PC-9 (cell line): ENCODE measurements around the gene IL11RA. TPM values are rescaled to one million over a fixed set of nuclear protein-coding genes. Genes with fewer than 3 reads are reported as not detected.

Source experiments
- BruUV-seq: library from RNA; stranded (reverse); fragments of 400-500 nt; replicated peaks from 2 replicates; lab custom pipeline; 2021; lab: Mats Ljungman, UMichigan
- CTCF ChIA-PET: fragments of 300-600 bp; sonication (Branson Sonifier 250); formaldehyde crosslinking; loops from one replicate; lab custom pipeline; 2022; ENCODE audit warnings: antibody characterized with exemption; lab: Charles Lee
- POLR2A ChIA-PET: fragments of 300-600 bp; sonication (Branson Sonifier 250); formaldehyde crosslinking; loops from one replicate; lab custom pipeline; 2022; ENCODE audit warnings: antibody characterized with exemption; ENCODE audit not compliant: unreplicated experiment; lab: Charles Lee
- DNase-seq, 2 experiments: peaks; one replicate each; pipeline versions ENCODE4 v3.0.0 to v3.0.0-alpha.2; 2015 to 2022; ENCODE audit warnings: mixed read lengths in 1 of 2
- H2AFZ ChIP-seq: fragments of 200-600 bp; sonication (generic); 2 replicates; pipeline ENCODE4 v1.8.1; 2017; ENCODE audit warnings: antibody characterized with exemption
- H3F3A ChIP-seq: fragments of 200-600 bp; sonication (generic); 2 replicates; pipeline ENCODE4 v1.8.1; 2017; ENCODE audit warnings: antibody characterized with exemption, mild to moderate bottlenecking, low read depth; ENCODE audit not compliant: insufficient read depth
- H3K27ac ChIP-seq: fragments of 200-600 bp; sonication (generic); 2 replicates; pipeline ENCODE4 v1.6.1; 2016; ENCODE audit warnings: mixed run types
- H3K27me3 ChIP-seq: fragments of 200-600 bp; sonication (generic); 2 replicates; pipeline ENCODE4 v1.6.1; 2016; ENCODE audit warnings: low read depth, mixed run types; ENCODE audit not compliant: insufficient read depth
- H3K36me3 ChIP-seq: fragments of 200-600 bp; sonication (generic); 2 replicates; pipeline ENCODE4 v1.6.1; 2016; ENCODE audit warnings: low read depth, mixed run types
- H3K4me1 ChIP-seq: fragments of 200-600 bp; sonication (generic); replicated peaks from 2 replicates; pipeline ENCODE4 v1.6.1; 2016; ENCODE audit warnings: mixed run types; ENCODE audit not compliant: insufficient read depth
- H3K4me2 ChIP-seq: fragments of 200-600 bp; sonication (generic); 2 replicates; pipeline ENCODE4 v1.6.1; 2017; ENCODE audit warnings: mixed run types
- H3K4me3 ChIP-seq: fragments of 200-600 bp; sonication (generic); 2 replicates; pipeline ENCODE4 v1.6.1; 2016; ENCODE audit warnings: mixed run types
- H3K79me2 ChIP-seq: fragments of 200-600 bp; sonication (generic); 2 replicates; pipeline ENCODE4 v1.6.1; 2017; ENCODE audit warnings: low read depth, mixed run types
- H3K9me2 ChIP-seq: fragments of 200-600 bp; sonication (generic); 2 replicates; pipeline ENCODE4 v1.8.1; 2017; ENCODE audit warnings: mild to moderate bottlenecking; ENCODE audit not compliant: insufficient read depth
- H3K9me3 ChIP-seq: fragments of 200-600 bp; sonication (generic); 2 replicates; pipeline ENCODE4 v1.8.1; 2016; ENCODE audit warnings: low read depth; ENCODE audit not compliant: insufficient read depth
- H4K20me1 ChIP-seq: fragments of 200-600 bp; sonication (generic); 2 replicates; pipeline ENCODE4 v1.8.1; 2017; ENCODE audit not compliant: insufficient read depth
- CTCF ChIP-seq: fragments of 200-600 bp; sonication (generic); conservative IDR thresholded peaks from 2 replicates; pipeline ENCODE4 v1.6.1; 2017; ENCODE audit warnings: mixed run types, antibody characterized with exemption, mild to moderate bottlenecking, moderate library complexity
- EZH2 ChIP-seq: fragments of 200-600 bp; sonication (generic); IDR thresholded peaks from 2 replicates; pipeline ENCODE4 v1.8.0; 2017; ENCODE audit warnings: antibody characterized with exemption, low read depth
- intact Hi-C: fragments of 100-400 bp; cut with micrococcal nuclease; formaldehyde crosslinking; loops from one replicate; pipeline ENCODE4 v1.10.0; 2022; ENCODE audit not compliant: unreplicated experiment
- total RNA-seq: library from RNA; stranded (reverse); gene quantifications from 2 replicates; pipeline ENCODE4 v1.2.3, GENCODE V29; 2021

IL11RA gene
- total RNA-seq, 1 experiment from 2014 or later = 8.7 TPM

GRCh38 chr9:34644766-34645314, 7.1 kb upstream of the IL11RA start:
- POLR2A ChIA-PET = no interaction called here

GRCh38 chr9:34646211-34647083, 5.5 kb upstream of the IL11RA start, which contains the start of gene GALT:
GALT (plus strand) TSS chr9:34646675; CDS start chr9:34646705, 30 bp downstream.
- no TSS peak for BruUV-seq
- no peaks in the 10 kb centered on the region for H3K9me3 ChIP-seq
- CTCF ChIA-PET = interaction anchor here (0.5 to 1.2 kb wide), 3 partner anchors 10 to 383 kb away, joined by 3 to 6 read pairs (median 3); no protein-coding TSS in a partner anchor
- no peaks in the 10 kb centered on the region for H3K27me3 ChIP-seq
- H3K4me2 ChIP-seq = peak within 1 kb of the TSS; percentile 88
- peaks cover 9% of the 10 kb centered on the region; the same call in 1 of the 2 replicates for H3F3A ChIP-seq
- H2AFZ ChIP-seq = peak within 1 kb of the TSS; percentile 92
- TF ChIP-seq EZH2 = no peak
- peak; percentile 34; the same call in 1 of the 2 replicates for TF ChIP-seq CTCF
- H3K4me1 ChIP-seq = peaks cover 20% of the 10 kb centered on the region
- POLR2A ChIA-PET = no interaction called here
- peak within 1 kb of the TSS; percentile 71 for H3K4me3 ChIP-seq
- H3K9me2 ChIP-seq = no peaks in the 10 kb centered on the region
- H3K79me2 ChIP-seq = peaks cover 10% of the 10 kb centered on the region; the same call in 1 of the 2 replicates
- no peaks in the 10 kb centered on the region for H3K36me3 ChIP-seq
- intact Hi-C loops = loop anchor here (2.0 kb wide), 1 partner anchor 18 kb away; no protein-coding TSS in a partner anchor
- no peaks in the 10 kb centered on the region; the same call in 1 of the 2 replicates for H4K20me1 ChIP-seq
- DNase-seq = peak; percentile 67 to 91
- H3K27ac ChIP-seq = no peak within 1 kb of the TSS

More at GRCh38 chr9:34644766-34645314, 7.1 kb upstream of the IL11RA start:
- peaks cover 10% of the 10 kb centered on the region; the same call in 1 of the 2 replicates for H3K79me2 ChIP-seq
- no peaks in the 10 kb centered on the region for H3K9me3 ChIP-seq
- no peaks in the 10 kb centered on the region for H3K36me3 ChIP-seq
- H4K20me1 ChIP-seq = no peaks in the 10 kb centered on the region; the same call in 1 of the 2 replicates
- H3K9me2 ChIP-seq = no peaks in the 10 kb centered on the region
- no TSS peak for BruUV-seq
- no peak overlapping the region for H3K4me2 ChIP-seq
- TF ChIP-seq CTCF (no peak), EZH2 (no peak)
- H3F3A ChIP-seq = peaks cover 8% of the 10 kb centered on the region; the same call in 1 of the 2 replicates
- no peak overlapping the region for H3K4me3 ChIP-seq
- CTCF ChIA-PET = interaction anchor here (0.6 to 0.7 kb wide), 2 partner anchors 18 to 1070 kb away, joined by 3 read pairs; partner anchors contain the start of gene CCL27
- no peak overlapping the region for H2AFZ ChIP-seq
- H3K4me1 ChIP-seq = peaks cover 25% of the 10 kb centered on the region
- no peak overlapping the region for H3K27ac ChIP-seq
- H3K27me3 ChIP-seq = no peaks in the 10 kb centered on the region
- intact Hi-C loops = no loop called here
- DNase-seq = no peak

GRCh38 chr9:34647084-34647403, 4.9 kb upstream of the IL11RA start:
- Histone ChIP-seq H2AFZ (peak overlapping the region; percentile 92), H3K79me2 (peaks cover 10% of the 10 kb centered on the region; the same call in 1 of the 2 replicates), H3K4me1 (peaks cover 20% of the 10 kb centered on the region; the same call in 1 of the 2 replicates), H3K27ac (no peak overlapping the region), H3K9me3 (no peaks in the 10 kb centered on the region), H4K20me1 (no peaks in the 10 kb centered on the region; the same call in 1 of the 2 replicates), H3K4me2 (peak overlapping the region; percentile 88), H3K4me3 (peak overlapping the region; percentile 71), H3F3A (peaks cover 11% of the 10 kb centered on the region; the same call in 1 of the 2 replicates), H3K27me3 (no peaks in the 10 kb centered on the region), H3K36me3 (no peaks in the 10 kb centered on the region), H3K9me2 (no peaks in the 10 kb centered on the region)
- ChIA-PET POLR2A (no interaction called here), CTCF (interaction anchor here (0.6 to 1.2 kb wide), 2 partner anchors 9 to 383 kb away, joined by 3 to 6 read pairs; no protein-coding TSS in a partner anchor)
- no peak for DNase-seq
- BruUV-seq = no TSS peak
- intact Hi-C loops = loop anchor here (2.0 kb wide), 1 partner anchor 18 kb away; no protein-coding TSS in a partner anchor
- no peak for TF ChIP-seq CTCF
- TF ChIP-seq EZH2 = no peak
